Vagina (tissue), 2 donors: ENCODE measurements around the gene ACAA1. TPM values are rescaled to one million over a fixed set of nuclear protein-coding genes. Genes with fewer than 3 reads are reported as not detected.

Experiments
- DNase-seq, 2 donors: peaks; one replicate each; pipeline ENCODE4 v3.0.0-alpha.2; 2017; ENCODE audit errors: extremely low spot score in 2 of 2
- H3K27ac ChIP-seq: fragments of 200-600 bp; sonication (generic); one replicate; pipeline ENCODE4 v1.5.1; 2019
- H3K27me3 ChIP-seq: fragments of 200-600 bp; sonication (generic); one replicate; pipeline ENCODE4 v1.5.1; 2019
- H3K36me3 ChIP-seq, 2 donors: fragments of 200-600 bp; sonication (generic); one replicate each; pipeline ENCODE4 v1.5.1; 2017 to 2019
- H3K4me1 ChIP-seq: fragments of 200-600 bp; sonication (generic); one replicate; pipeline ENCODE4 v1.5.1; 2019
- H3K4me3 ChIP-seq, 2 donors: fragments of 200-600 bp; sonication (generic); 1 replicate in 1 of 2; 2 replicates in 1 of 2; pipeline ENCODE4 v1.5.1; 2016 to 2019
- H3K9me3 ChIP-seq: fragments of 200-600 bp; sonication (generic); one replicate; pipeline ENCODE4 v1.5.1; 2019
- POLR2A ChIP-seq, 2 donors: fragments of 450-650 bp; IDR thresholded peaks; one replicate each; pipeline ENCODE4 v1.6.1; 2017; ENCODE audit warnings: antibody characterized with exemption in 2 of 2, mild to moderate bottlenecking in 2 of 2, moderate library complexity in 2 of 2
- POLR2AphosphoS5 ChIP-seq, 2 donors: sonication (generic); formaldehyde crosslinking; IDR thresholded peaks; one replicate each; pipeline ENCODE4 v1.9.0; 2017; ENCODE audit warnings: antibody characterized with exemption in 2 of 2, mild to moderate bottlenecking in 2 of 2, low read depth in 1 of 2; ENCODE audit not compliant: insufficient read depth in 1 of 2
- intact Hi-C: fragments of 100-400 bp; cut with DNase I; formaldehyde crosslinking; loops from one replicate; pipeline ENCODE4 v1.15.1; 2023
- total RNA-seq: library from RNA; depleted of rRNA; stranded (reverse); fragments of >200 nt; gene quantifications from one replicate; pipeline ENCODE4 v1.2.3, GENCODE V29; 2016
- TF ChIP-seq, protein P1 (sequence below), 3 experiments: fragments of 450-650 bp in 2 of 3; fragments of 200-600 bp in 1 of 3; sonication (generic) in 1 of 3; IDR thresholded peaks; one replicate each; pipeline ENCODE4 v1.5.1; 2017 to 2019; ENCODE audit warnings: antibody characterized with exemption in 3 of 3, mild to moderate bottlenecking in 2 of 3, moderate library complexity in 2 of 3

The ACAA1 gene
- total RNA-seq, 1 donor from 2014 or later = 53.0 TPM

DNA sequence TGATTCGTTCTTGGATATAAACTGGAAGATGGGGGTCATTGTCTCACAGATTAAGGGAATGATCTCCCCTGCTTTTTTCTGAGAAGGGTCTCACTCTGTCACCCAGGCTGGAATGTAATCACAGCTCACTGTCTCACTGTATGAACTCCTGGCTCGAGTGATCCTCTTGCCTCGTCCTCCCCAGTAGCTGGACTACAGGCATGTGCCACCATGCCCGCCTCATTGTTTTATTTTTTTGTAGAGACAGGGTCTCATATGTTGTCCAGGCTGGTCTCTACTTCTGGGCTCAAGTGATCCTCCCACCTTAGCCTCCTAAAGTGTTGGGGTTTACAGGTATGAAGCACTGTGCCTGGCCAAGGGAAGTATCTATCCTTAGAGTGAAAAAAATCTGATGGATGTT is 33.8 kb upstream of the ACAA1 start:
- no peaks in the 10 kb centered on the region for H3K27me3 ChIP-seq
- H3K4me3 ChIP-seq = no peak overlapping the region
- no peak for DNase-seq
- intact Hi-C loops = no loop called here
- no peaks in the 10 kb centered on the region for H3K9me3 ChIP-seq
- no peak overlapping the region for H3K27ac ChIP-seq
- TF ChIP-seq POLR2A (IDR thresholded peaks at IDR 0.05) (no peak), POLR2AphosphoS5 (IDR thresholded peaks at IDR 0.05; ENCODE audit: insufficient read depth in 1 of 2, low read depth in 1 of 2) (no peak)
- TF ChIP-seq, protein P1, sequence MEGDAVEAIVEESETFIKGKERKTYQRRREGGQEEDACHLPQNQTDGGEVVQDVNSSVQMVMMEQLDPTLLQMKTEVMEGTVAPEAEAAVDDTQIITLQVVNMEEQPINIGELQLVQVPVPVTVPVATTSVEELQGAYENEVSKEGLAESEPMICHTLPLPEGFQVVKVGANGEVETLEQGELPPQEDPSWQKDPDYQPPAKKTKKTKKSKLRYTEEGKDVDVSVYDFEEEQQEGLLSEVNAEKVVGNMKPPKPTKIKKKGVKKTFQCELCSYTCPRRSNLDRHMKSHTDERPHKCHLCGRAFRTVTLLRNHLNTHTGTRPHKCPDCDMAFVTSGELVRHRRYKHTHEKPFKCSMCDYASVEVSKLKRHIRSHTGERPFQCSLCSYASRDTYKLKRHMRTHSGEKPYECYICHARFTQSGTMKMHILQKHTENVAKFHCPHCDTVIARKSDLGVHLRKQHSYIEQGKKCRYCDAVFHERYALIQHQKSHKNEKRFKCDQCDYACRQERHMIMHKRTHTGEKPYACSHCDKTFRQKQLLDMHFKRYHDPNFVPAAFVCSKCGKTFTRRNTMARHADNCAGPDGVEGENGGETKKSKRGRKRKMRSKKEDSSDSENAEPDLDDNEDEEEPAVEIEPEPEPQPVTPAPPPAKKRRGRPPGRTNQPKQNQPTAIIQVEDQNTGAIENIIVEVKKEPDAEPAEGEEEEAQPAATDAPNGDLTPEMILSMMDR (IDR thresholded peaks at IDR 0.05) = no peak
- peaks cover 57% of the 10 kb centered on the region for H3K4me1 ChIP-seq
- H3K36me3 ChIP-seq = no peaks in the 10 kb centered on the region

DNA sequence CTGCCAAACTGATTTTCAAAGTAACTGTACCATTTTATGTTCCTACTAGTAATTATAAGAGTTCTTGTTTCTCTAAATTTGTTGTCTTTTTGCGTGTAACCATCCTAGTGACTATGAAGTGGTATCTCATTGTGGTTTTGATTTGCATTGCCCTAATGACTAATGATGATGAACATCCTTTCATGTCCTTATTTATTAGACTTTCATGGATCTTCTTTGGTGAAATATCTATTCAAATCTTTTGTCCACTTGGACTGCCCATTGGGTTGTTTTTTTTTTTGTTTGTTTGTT is 32.0 kb upstream of the ACAA1 start:
- Histone ChIP-seq H3K27ac (no peak overlapping the region), H3K9me3 (no peaks in the 10 kb centered on the region), H3K4me3 (no peak overlapping the region), H3K36me3 (no peaks in the 10 kb centered on the region), H3K27me3 (no peaks in the 10 kb centered on the region), H3K4me1 (peaks cover 51% of the 10 kb centered on the region)
- DNase-seq = no peak
- TF ChIP-seq POLR2A (IDR thresholded peaks at IDR 0.05) (no peak), POLR2AphosphoS5 (IDR thresholded peaks at IDR 0.05; ENCODE audit: insufficient read depth in 1 of 2, low read depth in 1 of 2) (no peak)
- TF ChIP-seq, protein P1 (IDR thresholded peaks at IDR 0.05) = no peak
- intact Hi-C loops = no loop called here

DNA sequence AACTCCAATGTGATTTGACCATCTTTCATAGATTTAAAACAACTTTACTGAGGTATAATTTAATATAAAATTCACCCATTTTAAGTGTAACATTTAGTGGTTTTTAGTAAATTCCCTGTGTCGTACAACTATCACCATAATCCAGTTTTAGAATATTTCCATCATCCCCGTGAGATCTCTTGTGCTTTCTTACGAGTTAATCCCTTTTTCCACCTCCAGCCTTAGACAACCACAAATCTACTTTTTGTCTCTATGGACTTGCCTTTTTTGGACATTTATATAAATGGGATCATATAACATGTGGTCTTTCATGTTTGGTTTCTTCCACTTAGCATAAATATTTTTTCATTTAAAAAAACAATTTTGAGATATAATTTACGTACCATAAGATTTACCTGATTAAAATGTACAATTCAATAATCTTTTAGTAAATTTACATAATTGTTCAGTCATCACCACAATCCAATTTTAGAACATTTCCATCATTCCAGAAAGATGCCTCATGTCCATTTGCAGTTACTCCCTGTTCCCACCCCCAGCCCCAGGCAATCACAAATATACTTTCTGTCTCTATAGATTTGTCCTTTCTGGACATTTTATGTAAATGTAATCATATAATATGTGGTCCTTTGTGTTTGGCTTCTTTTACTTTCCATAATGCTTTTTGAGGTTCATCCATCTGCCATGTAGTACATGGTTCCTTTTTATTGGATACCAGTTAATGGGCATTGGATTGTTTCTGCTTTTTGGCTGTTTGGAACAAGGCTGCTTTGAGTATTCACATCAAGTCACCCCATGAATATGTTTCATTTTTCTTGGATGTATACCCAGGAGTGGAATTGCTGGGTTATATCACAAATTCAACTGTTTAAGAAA is 31.5 kb upstream of the ACAA1 start:
- TF ChIP-seq, protein P1 (IDR thresholded peaks at IDR 0.05) = no peak
- TF ChIP-seq POLR2A (IDR thresholded peaks at IDR 0.05) = no peak
- TF ChIP-seq POLR2AphosphoS5 (IDR thresholded peaks at IDR 0.05; ENCODE audit: insufficient read depth in 1 of 2, low read depth in 1 of 2) = no peak
- Histone ChIP-seq H3K27ac (no peak overlapping the region), H3K4me3 (no peak overlapping the region), H3K27me3 (no peaks in the 10 kb centered on the region), H3K36me3 (no peaks in the 10 kb centered on the region), H3K9me3 (no peaks in the 10 kb centered on the region), H3K4me1 (peaks cover 46% of the 10 kb centered on the region)
- intact Hi-C loops = no loop called here
- no peak for DNase-seq

DNA sequence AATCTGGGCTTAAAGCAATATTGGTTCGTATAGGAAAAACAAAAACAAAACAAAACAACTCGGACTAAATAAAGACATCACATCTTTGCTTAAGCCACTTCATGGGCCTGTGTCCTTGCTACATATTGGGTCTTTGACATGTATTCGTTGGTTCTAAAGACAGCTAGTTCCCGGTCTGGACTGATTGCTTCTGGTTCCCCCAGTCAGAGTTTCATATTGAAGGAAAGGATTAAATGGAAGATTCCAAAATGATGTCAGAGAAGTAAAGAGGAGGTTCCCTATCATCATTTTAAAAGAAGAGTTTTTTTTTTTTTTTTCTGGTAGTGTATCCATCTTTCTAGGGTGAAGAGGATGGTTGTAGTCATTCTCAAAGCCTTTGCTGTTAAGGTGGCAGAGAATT is 30.7 kb upstream of the ACAA1 start:
- no peak overlapping the region for H3K4me3 ChIP-seq
- intact Hi-C loops = no loop called here
- no peak for DNase-seq
- H3K9me3 ChIP-seq = no peaks in the 10 kb centered on the region
- no peak overlapping the region for H3K27ac ChIP-seq
- H3K4me1 ChIP-seq = peaks cover 44% of the 10 kb centered on the region
- no peaks in the 10 kb centered on the region for H3K27me3 ChIP-seq
- TF ChIP-seq POLR2A (IDR thresholded peaks at IDR 0.05) (no peak), POLR2AphosphoS5 (IDR thresholded peaks at IDR 0.05; ENCODE audit: insufficient read depth in 1 of 2, low read depth in 1 of 2) (no peak)
- TF ChIP-seq, protein P1 (IDR thresholded peaks at IDR 0.05) = no peak
- no peaks in the 10 kb centered on the region for H3K36me3 ChIP-seq

DNA sequence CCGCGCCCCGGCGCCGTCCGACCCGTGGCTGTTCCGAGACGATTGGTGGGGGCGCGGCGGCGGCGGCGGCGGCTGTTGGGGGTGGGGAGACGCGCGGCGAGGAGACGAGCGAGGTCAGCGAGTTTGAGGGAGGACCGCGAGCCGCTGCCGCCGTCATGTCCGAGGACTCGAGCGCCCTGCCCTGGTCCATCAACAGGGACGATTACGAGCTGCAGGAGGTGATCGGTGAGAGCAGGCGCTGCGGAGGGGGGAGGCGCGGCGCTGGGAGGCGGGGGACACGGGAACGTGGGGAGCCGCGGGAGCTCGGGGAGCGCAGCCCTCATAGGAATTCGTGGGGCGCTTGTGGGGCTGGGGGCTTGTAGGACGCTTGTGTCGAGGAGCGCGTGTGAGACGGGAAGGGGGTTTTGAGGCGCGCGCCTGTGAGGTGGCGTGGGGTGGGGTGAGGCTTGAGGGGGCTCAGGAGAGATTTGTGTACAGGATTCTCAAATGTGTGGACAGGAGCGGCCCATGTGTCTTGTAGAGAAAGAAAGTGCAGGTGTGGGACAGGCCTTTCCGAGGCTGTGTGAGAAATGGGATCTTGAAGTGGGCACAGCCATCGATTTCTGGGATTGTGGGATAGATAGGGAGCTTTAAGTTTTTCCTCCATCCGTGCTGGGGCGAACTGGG is 28.9 kb upstream of the ACAA1 start:
- H3K27ac ChIP-seq = peak overlapping the region; percentile 98
- intact Hi-C loops = no loop called here
- no peaks in the 10 kb centered on the region for H3K27me3 ChIP-seq
- H3K36me3 ChIP-seq = no peaks in the 10 kb centered on the region
- TF ChIP-seq POLR2A (IDR thresholded peaks at IDR 0.05) = no peak
- TF ChIP-seq, protein P1 (IDR thresholded peaks at IDR 0.05) = no peak
- TF ChIP-seq POLR2AphosphoS5 (IDR thresholded peaks at IDR 0.05; ENCODE audit: insufficient read depth in 1 of 2, low read depth in 1 of 2) = no peak
- DNase-seq = no peak
- no peaks in the 10 kb centered on the region for H3K9me3 ChIP-seq
- H3K4me3 ChIP-seq = peak overlapping the region; percentile 82 to 97
- H3K4me1 ChIP-seq = peaks cover 44% of the 10 kb centered on the region
